ENCODE measurements around the gene SORCS2.

DNA sequence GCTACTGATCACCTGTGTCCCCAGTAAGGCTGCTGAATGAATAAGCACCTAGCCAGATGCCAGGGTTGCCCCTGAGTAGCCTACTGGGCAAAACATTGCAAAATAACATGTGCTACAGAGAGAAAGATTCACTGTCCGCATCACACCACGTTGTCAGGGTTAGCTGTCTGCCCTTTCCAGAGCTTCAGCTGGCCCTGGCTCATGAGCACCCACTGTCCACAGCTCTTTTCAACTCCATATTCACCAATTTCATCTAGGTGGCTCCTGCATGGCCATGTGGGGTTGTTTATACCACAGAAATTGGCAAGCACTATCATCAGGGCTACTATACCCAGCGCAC, 470.1 kb downstream of the SORCS2 start:
- TF ChIP-seq SUZ12 (IDR thresholded peaks at IDR 0.05; ENCODE audit: extremely low read depth, insufficient read depth, insufficient read length): no peak
- TF ChIP-seq YY1 (IDR thresholded peaks at IDR 0.05; ENCODE audit: insufficient read depth, insufficient read length): no peak
